ENCODE results near the gene OR10H4. TPM values are rescaled to one million over a fixed set of nuclear protein-coding genes. Genes with fewer than 3 reads are reported as not detected.
A peak's percentile ranks its signal among the peaks of the same experiment; 100 is the strongest.

The OR10H4 gene
- total and polyA plus RNA-seq, 5 donors from 2014 or later, result not detected

DNA sequence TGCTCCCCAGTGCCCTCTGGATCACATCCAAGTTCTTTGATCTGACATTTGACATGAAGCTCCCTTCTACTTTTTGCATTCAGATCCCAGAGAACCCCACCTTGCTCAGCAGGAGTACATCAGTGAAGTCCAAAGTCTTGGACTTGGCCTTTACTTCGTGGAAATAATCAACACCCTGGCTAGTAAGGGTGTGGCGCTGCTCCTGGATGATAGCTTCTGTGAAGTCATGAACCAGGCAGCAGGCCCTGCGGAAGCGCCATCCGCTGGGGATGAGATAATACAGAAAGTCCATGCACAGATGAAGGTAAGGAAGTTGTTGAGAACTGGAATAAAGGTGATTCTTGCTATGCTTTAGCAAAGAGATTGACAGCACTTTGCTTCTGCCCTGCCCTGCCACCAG is 43.2 kb downstream of the OR10H4 start:
- ATAC-seq (ENCODE audit: low read depth in 2 of 2) (no peak), DNase-seq (no peak)
- Histone ChIP-seq H3K36me3 (ENCODE audit: control insufficient read depth, insufficient read depth, low read length) (no peaks in the 10 kb centered on the region), H3K27me3 (ENCODE audit: control insufficient read depth, insufficient read depth, low read length) (peaks cover 1% of the 10 kb centered on the region), H3K4me1 (ENCODE audit: control insufficient read depth, insufficient read depth, low read length, poor library complexity, severe bottlenecking) (no peaks in the 10 kb centered on the region), H3K4me3 (ENCODE audit: low read depth, low read length) (no peak overlapping the region), H3K27ac (ENCODE audit: insufficient read depth, low read length, poor library complexity, severe bottlenecking) (no peak overlapping the region), H3K9me3 (ENCODE audit: control insufficient read depth in 2 of 2, low read length in 2 of 2) (no peaks in the 10 kb centered on the region)
- peaks cover 24% of the 10 kb centered on the region for H3K27me3 Mint-ChIP-seq
- no peaks in the 10 kb centered on the region for H3K36me3 Mint-ChIP-seq
- no peak overlapping the region for H3K4me3 Mint-ChIP-seq
- no peak overlapping the region for H3K27ac Mint-ChIP-seq
- peaks cover 0 to 8% (median 3%) of the 10 kb centered on the region in 7 donors for H3K9me3 Mint-ChIP-seq
- H3K4me1 Mint-ChIP-seq, result no peaks in the 10 kb centered on the region

DNA sequence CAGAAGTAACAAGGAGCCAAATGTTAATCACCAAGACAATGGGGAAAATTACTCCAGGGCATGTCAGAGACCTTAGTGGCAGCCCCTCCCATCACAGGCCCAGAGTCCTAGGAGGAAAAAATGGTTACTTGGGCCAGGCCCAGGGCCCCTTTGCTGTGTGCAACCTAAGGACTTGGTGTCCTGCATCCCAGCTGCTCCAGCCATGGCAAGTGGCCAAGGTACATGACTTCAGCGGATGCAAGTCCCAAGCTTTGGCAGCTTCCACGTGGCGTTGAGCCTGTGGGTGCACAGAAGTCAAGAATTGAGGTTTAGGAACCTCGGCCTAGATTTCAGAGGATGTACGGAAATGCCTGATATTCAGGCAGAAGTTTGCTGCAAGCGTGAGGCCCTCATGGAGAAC is 46.7 kb downstream of the OR10H4 start:
- no peak overlapping the region for H3K4me3 ChIP-seq (ENCODE audit: low read depth, low read length)
- Mint-ChIP-seq H3K27ac (peak overlapping the region in 1 of 3 donors; percentile 44), H3K36me3 (no peaks in the 10 kb centered on the region), H3K4me3 (no peak overlapping the region), H3K27me3 (peaks cover 21% of the 10 kb centered on the region), H3K9me3 (peaks cover 0 to 8% (median 3%) of the 10 kb centered on the region in 7 donors), H3K4me1 (peaks cover 0 to 5% (median 2%) of the 10 kb centered on the region in 4 donors)
- no peak overlapping the region for H3K27ac ChIP-seq (ENCODE audit: insufficient read depth, low read length, poor library complexity, severe bottlenecking)
- DNase-seq (no peak), ATAC-seq (ENCODE audit: low read depth in 2 of 2) (no peak)
- no peaks in the 10 kb centered on the region for H3K4me1 ChIP-seq (ENCODE audit: control insufficient read depth, insufficient read depth, low read length, poor library complexity, severe bottlenecking)
- no peaks in the 10 kb centered on the region for H3K9me3 ChIP-seq (ENCODE audit: control insufficient read depth in 2 of 2, low read length in 2 of 2)
- no peaks in the 10 kb centered on the region for H3K27me3 ChIP-seq (ENCODE audit: control insufficient read depth, insufficient read depth, low read length)
- H3K36me3 ChIP-seq (ENCODE audit: control insufficient read depth, insufficient read depth, low read length), result no peaks in the 10 kb centered on the region

DNA sequence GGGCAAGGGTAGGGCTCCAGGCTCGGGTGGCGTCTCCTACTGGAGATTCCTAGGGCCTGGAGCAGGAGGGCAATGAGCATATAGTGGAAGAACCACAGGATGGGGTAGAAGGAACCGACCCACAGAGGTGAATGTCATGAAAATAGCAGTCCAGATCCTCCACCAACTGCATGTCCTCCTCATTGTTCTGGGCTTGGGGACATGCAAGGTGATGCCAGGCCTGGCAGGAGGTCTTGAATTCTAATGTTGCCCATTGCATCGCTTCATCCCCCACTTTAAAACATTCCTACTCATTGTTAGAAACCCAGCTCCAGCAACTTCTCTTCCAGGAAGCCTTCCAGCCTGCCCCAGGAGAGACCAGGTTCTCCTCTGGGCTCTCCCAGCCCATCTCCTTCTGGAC is 49.4 kb downstream of the OR10H4 start:
- Mint-ChIP-seq H3K27ac (no peak overlapping the region), H3K4me3 (no peak overlapping the region), H3K4me1 (peaks cover 11 to 26% (median 20%) of the 10 kb centered on the region in 4 donors), H3K36me3 (no peaks in the 10 kb centered on the region), H3K27me3 (peaks cover 4% of the 10 kb centered on the region), H3K9me3 (peaks cover 0 to 3% (median 0%) of the 10 kb centered on the region in 7 donors)
- peaks cover 11% of the 10 kb centered on the region for H3K4me1 ChIP-seq (ENCODE audit: control insufficient read depth, insufficient read depth, low read length, poor library complexity, severe bottlenecking)
- H3K9me3 ChIP-seq (ENCODE audit: control insufficient read depth in 2 of 2, low read length in 2 of 2), result no peaks in the 10 kb centered on the region
- H3K27ac ChIP-seq (ENCODE audit: insufficient read depth, low read length, poor library complexity, severe bottlenecking), result no peak overlapping the region
- no peak overlapping the region for H3K4me3 ChIP-seq (ENCODE audit: low read depth, low read length)
- ATAC-seq (ENCODE audit: low read depth in 2 of 2) (no peak), DNase-seq (no peak)
- H3K27me3 ChIP-seq (ENCODE audit: control insufficient read depth, insufficient read depth, low read length), result no peaks in the 10 kb centered on the region
- H3K36me3 ChIP-seq (ENCODE audit: control insufficient read depth, insufficient read depth, low read length), result no peaks in the 10 kb centered on the region

Other genes with a start within 250 kb of the OR10H4 start
- gene OR10H2, start 221.0 kb upstream of the OR10H4 start, total RNA-seq, result not detected
- gene OR10H2, start 221.0 kb upstream of the OR10H4 start, polyA plus RNA-seq, result not detected
- not detected for gene OR10H3, start 211.0 kb upstream of the OR10H4 start, total RNA-seq
- not detected for gene OR10H3, start 211.0 kb upstream of the OR10H4 start, polyA plus RNA-seq
- not detected for gene OR10H5, start 161.3 kb upstream of the OR10H4 start, total RNA-seq
- gene OR10H5, start 161.3 kb upstream of the OR10H4 start, polyA plus RNA-seq, result not detected
- not detected for gene OR10H1, start 133.3 kb upstream of the OR10H4 start, total RNA-seq
- gene OR10H1, start 133.3 kb upstream of the OR10H4 start, polyA plus RNA-seq, result not detected
- not detected for gene CYP4F2, start 50.9 kb upstream of the OR10H4 start, total RNA-seq
- gene CYP4F2, start 50.9 kb upstream of the OR10H4 start, polyA plus RNA-seq, result not detected
- not detected for gene CYP4F11, start 14.5 kb upstream of the OR10H4 start, total RNA-seq
- not detected for gene CYP4F11, start 14.5 kb upstream of the OR10H4 start, polyA plus RNA-seq
- 305 TPM for gene TPM4, start 127.5 kb downstream of the OR10H4 start, total RNA-seq
- gene TPM4, start 127.5 kb downstream of the OR10H4 start, polyA plus RNA-seq, result 100 to 1,000 TPM; 109 to 163 (median 131) TPM
- gene RAB8A, start 162.9 kb downstream of the OR10H4 start, total RNA-seq, result 88.1 TPM
- 10 to 100 TPM; 79.6 to 93.0 (median 87.8) TPM for gene RAB8A, start 162.9 kb downstream of the OR10H4 start, polyA plus RNA-seq
- 45.5 TPM for gene HSH2D, start 194.7 kb downstream of the OR10H4 start, total RNA-seq
- gene HSH2D, start 194.7 kb downstream of the OR10H4 start, polyA plus RNA-seq, result 10 to 100 TPM in 3 of 4 donors, 1 to 10 TPM in 1; 8.8 to 17.0 (median 12.4) TPM
- gene CIB3, start 224.5 kb downstream of the OR10H4 start, total RNA-seq, result not detected
- not detected for gene CIB3, start 224.5 kb downstream of the OR10H4 start, polyA plus RNA-seq
- gene FAM32A, start 236.4 kb downstream of the OR10H4 start, total RNA-seq, result 49.4 TPM
- 100 to 1,000 TPM; 153 to 168 (median 157) TPM for gene FAM32A, start 236.4 kb downstream of the OR10H4 start, polyA plus RNA-seq
- gene AP1M1, start 248.9 kb downstream of the OR10H4 start, total RNA-seq, result 108 TPM
- 100 to 1,000 TPM; 153 to 161 (median 159) TPM for gene AP1M1, start 248.9 kb downstream of the OR10H4 start, polyA plus RNA-seq